IMR-90 (cell line): ENCODE measurements around the gene TMC4. TPM values are rescaled to one million over a fixed set of nuclear protein-coding genes. Genes with fewer than 3 reads are reported as not detected.
A peak's percentile ranks its signal among the peaks of the same experiment; 100 is the strongest.

Experiments
- ATAC-seq: fragments of 200-7000 bp; cut with Tn5 transposase; 2 replicates; pipeline ENCODE4 v1.9.1; 2020; ENCODE audit warnings: low read depth, mild to moderate bottlenecking, moderate library complexity
- BruUV-seq: library from RNA; stranded (reverse); fragments of 400-500 nt; replicated peaks from 2 replicates; lab custom pipeline; 2021; lab: Mats Ljungman, UMichigan
- CTCF ChIA-PET: fragments of 300-600 bp; formaldehyde crosslinking; extraction: SDS; loops from one replicate; lab custom pipeline; 2021; ENCODE audit warnings: antibody characterized with exemption; lab: Yijun Ruan, JAX
- POLR2A ChIA-PET: fragments of 300-600 bp; sonication (Branson Sonifier 250); formaldehyde crosslinking; loops from one replicate; lab custom pipeline; 2022; ENCODE audit warnings: antibody characterized with exemption; ENCODE audit not compliant: unreplicated experiment; lab: Charles Lee
- DNase-seq: peaks from one replicate; pipeline ENCODE4 v3.0.0; 2013
- H2AFZ ChIP-seq: replicated peaks from 2 replicates; pipeline ENCODE3; 2013; ENCODE audit warnings: low read length, mild to moderate bottlenecking; ENCODE audit not compliant: poor library complexity
- H2AK5ac ChIP-seq: 2 replicates; pipeline ENCODE4 v1.6.1; 2013; ENCODE audit warnings: low read depth, low read length, inconsistent platforms
- H2AK9ac ChIP-seq: replicated peaks from 2 replicates; pipeline ENCODE3; 2013; ENCODE audit warnings: mild to moderate bottlenecking, low read depth, low read length, moderate library complexity; ENCODE audit not compliant: poor library complexity
- H2BK120ac ChIP-seq: 2 replicates; pipeline ENCODE4 v1.6.1; 2013; ENCODE audit warnings: low read depth, low read length, inconsistent platforms
- H2BK15ac ChIP-seq: 3 replicates; pipeline ENCODE4 v1.6.1; 2013; ENCODE audit warnings: low read depth, low read length, inconsistent platforms
- H2BK20ac ChIP-seq: 2 replicates; pipeline ENCODE4 v1.6.1; 2013; ENCODE audit warnings: low read depth, mild to moderate bottlenecking, inconsistent platforms, low read length, moderate library complexity
- H2BK5ac ChIP-seq: 2 replicates; pipeline ENCODE4 v1.6.1; 2013; ENCODE audit warnings: mild to moderate bottlenecking, low read depth, low read length, inconsistent platforms; ENCODE audit not compliant: poor library complexity, severe bottlenecking
- H3K14ac ChIP-seq: replicated peaks from 2 replicates; pipeline ENCODE4 v1.6.1; 2013; ENCODE audit warnings: low read depth, low read length, inconsistent platforms
- H3K18ac ChIP-seq: 2 replicates; pipeline ENCODE4 v1.6.1; 2013; ENCODE audit warnings: low read depth, low read length, control low read depth
- H3K23ac ChIP-seq: 2 replicates; pipeline ENCODE4 v1.6.1; 2013; ENCODE audit warnings: low read depth, low read length, inconsistent platforms
- H3K27ac ChIP-seq: 2 replicates; pipeline ENCODE4 v1.5.1; 2013; ENCODE audit warnings: mild to moderate bottlenecking, control low read depth, low read length; ENCODE audit not compliant: insufficient read depth
- H3K27me3 ChIP-seq: 2 replicates; pipeline ENCODE4 v1.6.1; 2013; ENCODE audit warnings: low read length; ENCODE audit not compliant: control insufficient read depth, insufficient read depth
- H3K36me3 ChIP-seq: 2 replicates; pipeline ENCODE4 v1.6.1; 2013; ENCODE audit warnings: low read length, mixed read lengths; ENCODE audit not compliant: control insufficient read depth, insufficient read depth
- H3K4ac ChIP-seq: 2 replicates; pipeline ENCODE4 v1.6.1; 2013; ENCODE audit warnings: low read depth, low read length, inconsistent platforms
- H3K4me1 ChIP-seq: 2 replicates; pipeline ENCODE4 v1.6.1; 2013; ENCODE audit warnings: low read length, mixed read lengths; ENCODE audit not compliant: control insufficient read depth, insufficient read depth
- H3K4me2 ChIP-seq: 2 replicates; pipeline ENCODE4 v1.6.1; 2013; ENCODE audit warnings: low read depth, mild to moderate bottlenecking, control low read depth, low read length, moderate library complexity
- H3K4me3 ChIP-seq: 2 replicates; pipeline ENCODE4 v1.5.1; 2013; ENCODE audit warnings: low read depth, mild to moderate bottlenecking, control low read depth, low read length, moderate library complexity; ENCODE audit not compliant: insufficient read depth
- H3K56ac ChIP-seq: 2 replicates; pipeline ENCODE4 v1.6.1; 2013; ENCODE audit warnings: low read length, inconsistent platforms; ENCODE audit not compliant: insufficient read depth; ENCODE audit errors: extremely low read depth
- H3K79me1 ChIP-seq, 2 experiments: 2 replicates each; pipeline ENCODE4 v1.6.1; 2013; ENCODE audit warnings: low read length in 2 of 2, inconsistent platforms in 1 of 2, low read depth in 1 of 2
- H3K9ac ChIP-seq: 2 replicates; pipeline ENCODE4 v1.6.1; 2013; ENCODE audit warnings: low read depth, low read length, control low read depth
- H3K9me1 ChIP-seq: 2 replicates; pipeline ENCODE4 v1.6.1; 2013; ENCODE audit warnings: low read length, inconsistent platforms; ENCODE audit not compliant: insufficient read depth
- H3K9me3 ChIP-seq: 2 replicates; pipeline ENCODE4 v1.6.1; 2013; ENCODE audit warnings: low read length; ENCODE audit not compliant: control insufficient read depth, insufficient read depth
- H4K20me1 ChIP-seq: 2 replicates; pipeline ENCODE4 v1.6.1; 2013; ENCODE audit warnings: low read length, inconsistent platforms; ENCODE audit not compliant: insufficient read depth
- H4K5ac ChIP-seq: 2 replicates; pipeline ENCODE4 v1.6.1; 2013; ENCODE audit warnings: mild to moderate bottlenecking, low read depth, low read length, control low read depth
- H4K8ac ChIP-seq, 2 experiments: 2 replicates each; pipeline ENCODE4 v1.6.1; 2013; ENCODE audit warnings: low read depth in 2 of 2, low read length in 2 of 2, control low read depth in 1 of 2, inconsistent platforms in 1 of 2
- H4K91ac ChIP-seq: 2 replicates; pipeline ENCODE4 v1.6.1; 2013; ENCODE audit warnings: low read depth, low read length, inconsistent platforms; ENCODE audit not compliant: insufficient read depth
- BHLHE40 ChIP-seq: fragments of 150-350 bp; IDR thresholded peaks from 2 replicates; pipeline ENCODE4 v1.6.1; 2016; ENCODE audit warnings: mild to moderate bottlenecking, low read depth, low read length
- CTCF ChIP-seq: conservative IDR thresholded peaks from 2 replicates; pipeline ENCODE4 v1.5.1; 2012; ENCODE audit warnings: mild to moderate bottlenecking, low read depth, low read length, improper control_type of control experiment
- MAFK ChIP-seq: IDR thresholded peaks from 2 replicates; pipeline ENCODE4 v1.6.1; 2012; ENCODE audit warnings: low read depth, low read length, improper control_type of control experiment
- MAZ ChIP-seq: IDR thresholded peaks from 2 replicates; pipeline ENCODE4 v1.6.1; 2012; ENCODE audit warnings: low read depth, mild to moderate bottlenecking, low read length, improper control_type of control experiment, moderate library complexity, borderline replicate concordance
- RAD21 ChIP-seq: IDR thresholded peaks from 2 replicates; pipeline ENCODE4 v1.6.1; 2012; ENCODE audit warnings: low read length, improper control_type of control experiment
- RCOR1 ChIP-seq: IDR thresholded peaks from 2 replicates; pipeline ENCODE4 v1.6.1; 2012; ENCODE audit warnings: mild to moderate bottlenecking, low read length, improper control_type of control experiment; ENCODE audit not compliant: insufficient replicate concordance
- SMC3 ChIP-seq: fragments of 150-350 bp; IDR thresholded peaks from 2 replicates; pipeline ENCODE4 v1.6.1; 2016; ENCODE audit warnings: low read depth, mild to moderate bottlenecking, antibody characterized with exemption, low read length, moderate library complexity
- WGBS, 2 experiments: methylation state at CpG; one replicate each; pipeline versions ENCODE4 v1.1.5 to v1.1.7; 2013; ENCODE audit warnings: missing lambda C conversion rate in 2 of 2; ENCODE audit not compliant: insufficient read length in 1 of 2; ENCODE audit errors: extremely low coverage in 2 of 2; 5-methylcytosine and 5-hydroxymethylcytosine counted together
- dilution Hi-C: fragments of 300-500 bp; cut with HindIII; formaldehyde crosslinking; loops from one replicate; pipeline ENCODE4 v1.14.3; 2018; ENCODE audit warnings: low sequenced_read_pairs; ENCODE audit not compliant: unreplicated experiment
- in situ Hi-C: fragments of 300-500 bp; cut with MboI; formaldehyde crosslinking; loops from 3 replicates; pipeline ENCODE4 v1.14.3; 2019; ENCODE audit warnings: low sequenced_read_pairs, inconsistent platforms, mixed read lengths
- intact Hi-C: fragments of 100-400 bp; cut with micrococcal nuclease; formaldehyde crosslinking; loops from 2 replicates; pipeline ENCODE4 v1.10.0; 2022
- polyA plus RNA-seq, 3 experiments: library from polyadenylated mRNA; depleted of rRNA; stranded (reverse); fragments of >200 nt; gene quantifications; 2 replicates each; pipeline ENCODE4 v1.2.3, GENCODE V29; 2012; ENCODE audit warnings: low replicate concordance in 1 of 3
- total RNA-seq: library from RNA; depleted of rRNA; stranded (reverse); fragments of >200 nt; gene quantifications from 2 replicates; pipeline ENCODE4 v1.2.3, GENCODE V29; 2012

Gene TMC4
- total and polyA plus RNA-seq, 2 of the 4 experiments (the other 2 are of a cell fraction), result 0.72 to 1.1 TPM

DNA sequence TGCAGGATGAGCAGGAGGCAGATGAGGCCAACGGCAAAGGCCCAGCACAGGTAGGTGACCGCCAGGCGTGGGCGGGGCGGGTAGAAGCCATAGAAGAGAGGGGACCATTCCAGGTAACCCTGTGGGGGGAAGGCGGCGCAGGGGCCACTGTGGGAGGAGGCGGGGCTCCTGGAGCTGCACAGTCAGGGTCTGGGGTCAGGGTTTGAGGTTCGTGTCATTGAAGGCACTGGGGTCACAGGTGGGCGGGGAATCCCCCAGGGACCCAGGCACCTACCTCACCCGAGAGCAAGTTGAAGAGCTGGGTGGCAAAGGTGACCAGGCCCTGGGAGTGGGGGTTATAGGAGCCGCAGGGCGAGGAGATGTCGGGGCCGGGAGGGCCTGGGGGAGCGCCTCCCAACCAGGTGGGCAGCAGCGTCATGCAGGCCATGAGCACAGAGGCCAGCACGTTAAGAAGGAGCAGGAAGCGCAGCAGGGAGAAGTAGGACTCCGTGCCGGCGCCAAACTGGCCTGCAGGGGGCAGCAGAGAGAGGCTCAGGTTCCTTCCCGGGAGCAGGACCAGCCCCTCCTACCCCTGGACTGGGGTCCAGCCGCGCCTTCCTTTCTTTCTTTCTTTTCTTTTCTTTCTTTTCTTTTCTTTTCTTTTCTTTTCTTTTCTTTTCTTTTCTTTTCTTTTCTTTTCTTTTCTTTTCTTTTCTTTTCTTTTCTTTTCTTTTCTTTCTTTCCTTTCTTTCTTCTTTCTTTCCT is 4.6 kb downstream of the TMC4 start:
- Histone ChIP-seq H3K27me3 (no peaks in the 10 kb centered on the region), H3K4me1 (no peaks in the 10 kb centered on the region), H2BK15ac (no peak overlapping the region), H4K5ac (no peak overlapping the region), H2BK5ac (no peak overlapping the region), H3K23ac (no peak overlapping the region), H2BK20ac (no peak overlapping the region), H3K9ac (no peak overlapping the region), H3K79me1 (no peaks in the 10 kb centered on the region), H2AFZ (peak overlapping the region; percentile 89), H3K4me2 (no peak overlapping the region), H2AK9ac (peak overlapping the region; percentile 3), H3K9me3 (no peaks in the 10 kb centered on the region), H2BK120ac (no peak overlapping the region), H3K18ac (no peak overlapping the region), H3K27ac (no peak overlapping the region), H3K36me3 (no peaks in the 10 kb centered on the region), H2AK5ac (no peak overlapping the region), H4K91ac (no peak overlapping the region), H4K8ac (no peak overlapping the region), H3K4me3 (no peak overlapping the region), H3K14ac (no peak overlapping the region), H3K4ac (no peak overlapping the region), H3K9me1 (no peaks in the 10 kb centered on the region), H4K20me1 (no peaks in the 10 kb centered on the region), H3K56ac (no peak overlapping the region)
- CTCF ChIA-PET, result no interaction called here
- TF ChIP-seq RCOR1 (no peak), MAZ (peak; percentile 67; the same call in 1 of the 2 replicates), BHLHE40 (no peak), MAFK (no peak), SMC3 (peak; percentile 71), RAD21 (peak; percentile 73), CTCF (peak; percentile 84)
- ATAC-seq (peak; percentile 95), DNase-seq (peak; percentile 73)
- POLR2A ChIA-PET, result no interaction called here
- dilution Hi-C loops (no loop called here), intact Hi-C loops (loop anchor here (1.0 to 2.0 kb wide), 2 partner anchors 20 to 63 kb away; partner anchors contain the start of gene MBOAT7), in situ Hi-C loops (no loop called here)
- 11% methylated on average over 9 of the region's 25 CpGs; no CpG with 5 or more reads in 1 of the 2 experiments for WGBS, 2 experiments
- BruUV-seq, result no TSS peak
